ENCODE data around the gene ANKRD11. TPM values are rescaled to one million over a fixed set of nuclear protein-coding genes. Genes with fewer than 3 reads are reported as not detected.

ANKRD11 gene
- total RNA-seq, 1 experiment from 2014 or later = 266 TPM

- DNase-seq (ENCODE audit: low read depth, low spot score) = no peak
- BruUV-seq (replicated peaks) = no TSS peak
- Histone ChIP-seq H3K4me2 (ENCODE audit: low read length) (no peak overlapping the region), H2AFZ (ENCODE audit: low read depth, low read length, poor library complexity, severe bottlenecking) (no peak overlapping the region), H3K36me3 (ENCODE audit: control insufficient read depth in 1 of 2, insufficient read depth in 2 of 2, low read length in 2 of 2) (0 out of 4 replicates have a peak, but pooled peaks cover 0 to 3% of the 10 kb centered on the region in 2 experiments), H3K27me3 (ENCODE audit: insufficient read depth, low read length) (no peaks in the 10 kb centered on the region), H4K20me1 (ENCODE audit: insufficient read depth) (peaks cover 29% of the 10 kb centered on the region; the same call in 1 of the 2 replicates), H3K27ac (ENCODE audit: low read depth, low read length) (no peak overlapping the region), H3K4me3 (replicated peaks in 1 of 2; ENCODE audit: low read depth in 1 of 2, low read length in 2 of 2) (no peak overlapping the region), H3K79me2 (ENCODE audit: insufficient read depth, low read length) (peaks cover 100% of the 10 kb centered on the region), H3K9ac (ENCODE audit: low read length) (no peak overlapping the region), H3K9me3 (ENCODE audit: control insufficient read depth in 1 of 2, insufficient read depth in 1 of 2, low read depth in 1 of 2, low read length in 2 of 2) (no peaks in the 10 kb centered on the region), H3K4me1 (ENCODE audit: control insufficient read depth in 1 of 2, insufficient read depth in 2 of 2, low read length in 2 of 2) (peaks cover 2 to 8% of the 10 kb centered on the region in 2 experiments; a peak in 3 of 4 replicates), H3K9me2 (ENCODE audit: insufficient read depth) (no peaks in the 10 kb centered on the region)
- CTCF ChIA-PET = no interaction called here
- no peak for TF ChIP-seq JUND (IDR thresholded peaks at IDR 0.05)
- TF ChIP-seq EGR1 (IDR thresholded peaks at IDR 0.05; ENCODE audit: low read depth) = no peak
- TF ChIP-seq SIN3A (IDR thresholded peaks at IDR 0.05; ENCODE audit: low read depth) = no peak
- no peak for TF ChIP-seq CTCF (IDR thresholded peaks at IDR 0.05 in 2 of 3, conservative IDR thresholded peaks at IDR 0.05 in 1 of 3; ENCODE audit: borderline replicate concordance in 1 of 3, insufficient read depth in 1 of 3, low read depth in 2 of 3, low read length in 2 of 3)
- RAD21 ChIA-PET (ENCODE audit: low non-redundant PET in 1 of 2, low total read pairs in 2 of 2, uncharacterized antibody in 2 of 2, unreplicated experiment in 2 of 2) = no interaction called here
- POLR2A ChIA-PET = interaction anchor here (0.6 kb wide), 1 partner anchor 111 kb away, joined by 3 read pairs; no protein-coding TSS in a partner anchor
- intact Hi-C loops (cut with micrococcal nuclease) = no loop called here
- ATAC-seq = no peak
Measured at GRCh38 chr16:89375686-89376085, 114.7 kb downstream of the ANKRD11 start.

GRCh38 chr16:89375021-89375420 lies 115.3 kb downstream of the ANKRD11 start:
- Histone ChIP-seq H3K9me3 (ENCODE audit: control insufficient read depth in 1 of 2, insufficient read depth in 1 of 2, low read depth in 1 of 2, low read length in 2 of 2) (no peaks in the 10 kb centered on the region), H3K27me3 (ENCODE audit: insufficient read depth, low read length) (no peaks in the 10 kb centered on the region), H3K4me3 (replicated peaks in 1 of 2; ENCODE audit: low read depth in 1 of 2, low read length in 2 of 2) (no peak overlapping the region), H3K4me1 (ENCODE audit: control insufficient read depth in 1 of 2, insufficient read depth in 2 of 2, low read length in 2 of 2) (peaks cover 9 to 15% of the 10 kb centered on the region in 2 experiments), H3K79me2 (ENCODE audit: insufficient read depth, low read length) (peaks cover 100% of the 10 kb centered on the region), H2AFZ (ENCODE audit: low read depth, low read length, poor library complexity, severe bottlenecking) (no peak overlapping the region), H3K27ac (ENCODE audit: low read depth, low read length) (no peak overlapping the region), H3K4me2 (ENCODE audit: low read length) (no peak overlapping the region), H3K36me3 (ENCODE audit: control insufficient read depth in 1 of 2, insufficient read depth in 2 of 2, low read length in 2 of 2) (0 out of 4 replicates have a peak, but pooled peaks cover 0 to 3% of the 10 kb centered on the region in 2 experiments), H3K9me2 (ENCODE audit: insufficient read depth) (no peaks in the 10 kb centered on the region), H3K9ac (ENCODE audit: low read length) (no peak overlapping the region), H4K20me1 (ENCODE audit: insufficient read depth) (peaks cover 36% of the 10 kb centered on the region; the same call in 1 of the 2 replicates)
- TF ChIP-seq EZH2phosphoT487 (IDR thresholded peaks at IDR 0.05; ENCODE audit: borderline replicate concordance) (no peak), CEBPB (IDR thresholded peaks at IDR 0.05; ENCODE audit: low read depth) (no peak), MAX (IDR thresholded peaks at IDR 0.05) (no peak), CBX3 (IDR thresholded peaks at IDR 0.05; ENCODE audit: low read depth) (no peak), SP1 (IDR thresholded peaks at IDR 0.05; ENCODE audit: low read depth) (no peak), CTCF (IDR thresholded peaks at IDR 0.05 in 2 of 3, conservative IDR thresholded peaks at IDR 0.05 in 1 of 3; ENCODE audit: borderline replicate concordance in 1 of 3, insufficient read depth in 1 of 3, low read depth in 2 of 3, low read length in 2 of 3) (no peak), JUND (IDR thresholded peaks at IDR 0.05) (no peak)
- intact Hi-C loops (cut with micrococcal nuclease) = no loop called here
- no peak for ATAC-seq
- ChIA-PET POLR2A (no interaction called here), CTCF (no interaction called here), RAD21 (ENCODE audit: low non-redundant PET in 1 of 2, low total read pairs in 2 of 2, uncharacterized antibody in 2 of 2, unreplicated experiment in 2 of 2) (no interaction called here)
- no TSS peak for BruUV-seq (replicated peaks)
- DNase-seq (ENCODE audit: low read depth, low spot score) = no peak

Data from HCT116 (cell line).